Measurements from ENCODE around the gene ZNF446.
A peak's percentile ranks its signal among the peaks of the same experiment; 100 is the strongest.
"Not testable (repeated sequence)": the region's sequence is repeated elsewhere in the genome, so short reads cannot be mapped to it uniquely, and the experiment has no call there.

Gene ZNF446

GRCh38 chr19:58475714-58476497 is at the start of gene ZNF446:
Gene ZNF446 (plus strand): TSS chr19:58476352. CDS start chr19:58477219, 867 bp downstream.
- H3K27ac ChIP-seq (ENCODE audit: low read length), result peak within 1 kb of the TSS; percentile 62
- peak within 1 kb of the TSS; percentile 64 for H3K9ac ChIP-seq (ENCODE audit: low read length)
- H3K4me3 ChIP-seq (ENCODE audit: low read length), result peak within 1 kb of the TSS; percentile 78
- no peaks in the 10 kb centered on the region for H3K27me3 ChIP-seq (ENCODE audit: control insufficient read depth, insufficient read depth, low read length)
- H3K4me1 ChIP-seq (ENCODE audit: control insufficient read depth, low read depth, low read length), result peaks cover 6% of the 10 kb centered on the region
- H3K36me3 ChIP-seq (ENCODE audit: control insufficient read depth, low read depth, low read length), result peaks cover 5% of the 10 kb centered on the region
- H3K9me3 ChIP-seq (ENCODE audit: control insufficient read depth, low read depth, low read length), result no peaks in the 10 kb centered on the region

GRCh38 chr19:58428617-58429016 is 47.5 kb upstream of the ZNF446 start:
- peaks cover 60% of the 10 kb centered on the region for H3K9me3 ChIP-seq (ENCODE audit: control insufficient read depth, low read depth, low read length)
- no peaks in the 10 kb centered on the region for H3K4me1 ChIP-seq (ENCODE audit: control insufficient read depth, low read depth, low read length)
- no peak overlapping the region for H3K4me3 ChIP-seq (ENCODE audit: low read length)
- H3K27me3 ChIP-seq (ENCODE audit: control insufficient read depth, insufficient read depth, low read length), result no peaks in the 10 kb centered on the region
- peaks cover 12% of the 10 kb centered on the region for H3K36me3 ChIP-seq (ENCODE audit: control insufficient read depth, low read depth, low read length)
- H3K27ac ChIP-seq (ENCODE audit: low read length), result no peak overlapping the region
- H3K9ac ChIP-seq (ENCODE audit: low read length), result no peak overlapping the region

GRCh38 chr19:58429745-58430144 is 46.4 kb upstream of the ZNF446 start:
- H3K9me3 ChIP-seq (ENCODE audit: control insufficient read depth, low read depth, low read length), result peaks cover 71% of the 10 kb centered on the region
- no peak overlapping the region for H3K27ac ChIP-seq (ENCODE audit: low read length)
- no peak overlapping the region for H3K4me3 ChIP-seq (ENCODE audit: low read length)
- H3K36me3 ChIP-seq (ENCODE audit: control insufficient read depth, low read depth, low read length), result peaks cover 23% of the 10 kb centered on the region
- no peaks in the 10 kb centered on the region for H3K4me1 ChIP-seq (ENCODE audit: control insufficient read depth, low read depth, low read length)
- no peak overlapping the region for H3K9ac ChIP-seq (ENCODE audit: low read length)
- H3K27me3 ChIP-seq (ENCODE audit: control insufficient read depth, insufficient read depth, low read length), result no peaks in the 10 kb centered on the region

- no peak overlapping the region for H3K9ac ChIP-seq (ENCODE audit: low read length)
- H3K36me3 ChIP-seq (ENCODE audit: control insufficient read depth, low read depth, low read length), result peaks cover 38% of the 10 kb centered on the region
These were observed 41.9 kb upstream of the ZNF446 start for GRCh38 chr19:58434217-58434616.

GRCh38 chr19:58439576-58440554 is 36.3 kb upstream of the ZNF446 start, which contains the start of gene ZNF132:
Gene ZNF132 (minus strand): TSS chr19:58440153. CDS start chr19:58439821, 332 bp downstream.
- H3K27me3 ChIP-seq (ENCODE audit: control insufficient read depth, insufficient read depth, low read length), result peaks cover 9% of the 10 kb centered on the region
- H3K27ac ChIP-seq (ENCODE audit: low read length), result peak within 1 kb of the TSS; percentile 51
- peak within 1 kb of the TSS; percentile 87 for H3K4me3 ChIP-seq (ENCODE audit: low read length)
- H3K9ac ChIP-seq (ENCODE audit: low read length), result peak within 1 kb of the TSS; percentile 60
- peaks cover 3% of the 10 kb centered on the region for H3K4me1 ChIP-seq (ENCODE audit: control insufficient read depth, low read depth, low read length)
- peaks cover 14% of the 10 kb centered on the region for H3K36me3 ChIP-seq (ENCODE audit: control insufficient read depth, low read depth, low read length)
- H3K9me3 ChIP-seq (ENCODE audit: control insufficient read depth, low read depth, low read length), result peaks cover 14% of the 10 kb centered on the region

More at GRCh38 chr19:58434217-58434616, 41.9 kb upstream of the ZNF446 start:
- H3K9me3 ChIP-seq (ENCODE audit: control insufficient read depth, low read depth, low read length), result peaks cover 65% of the 10 kb centered on the region
- H3K4me3 ChIP-seq (ENCODE audit: low read length), result peak overlapping the region; percentile 2
- H3K27ac ChIP-seq (ENCODE audit: low read length), result no peak overlapping the region
- H3K4me1 ChIP-seq (ENCODE audit: control insufficient read depth, low read depth, low read length), result peaks cover under 1% of the 10 kb centered on the region
- H3K27me3 ChIP-seq (ENCODE audit: control insufficient read depth, insufficient read depth, low read length), result no peaks in the 10 kb centered on the region

- H3K27ac ChIP-seq (ENCODE audit: low read length), result no peak overlapping the region
- H3K9ac ChIP-seq (ENCODE audit: low read length), result no peak overlapping the region
These were observed 35.6 kb upstream of the ZNF446 start for GRCh38 chr19:58440556-58440955.

GRCh38 chr19:58442986-58443385 is 33.2 kb upstream of the ZNF446 start:
- not testable (repeated sequence) for H3K4me1 ChIP-seq (ENCODE audit: control insufficient read depth, low read depth, low read length); H3K36me3 ChIP-seq (ENCODE audit: control insufficient read depth, low read depth, low read length); H3K4me3 ChIP-seq (ENCODE audit: low read length); H3K27ac ChIP-seq (ENCODE audit: low read length); H3K9ac ChIP-seq (ENCODE audit: low read length); H3K9me3 ChIP-seq (ENCODE audit: control insufficient read depth, low read depth, low read length)
- peaks cover 18% of the 10 kb centered on the region for H3K27me3 ChIP-seq (ENCODE audit: control insufficient read depth, insufficient read depth, low read length)

More at GRCh38 chr19:58440556-58440955, 35.6 kb upstream of the ZNF446 start:
- peaks cover 14% of the 10 kb centered on the region for H3K27me3 ChIP-seq (ENCODE audit: control insufficient read depth, insufficient read depth, low read length)
- peaks cover 7% of the 10 kb centered on the region for H3K36me3 ChIP-seq (ENCODE audit: control insufficient read depth, low read depth, low read length)
- H3K9me3 ChIP-seq (ENCODE audit: control insufficient read depth, low read depth, low read length), result peaks cover 7% of the 10 kb centered on the region
- peak overlapping the region; percentile 87 for H3K4me3 ChIP-seq (ENCODE audit: low read length)
- peaks cover 3% of the 10 kb centered on the region for H3K4me1 ChIP-seq (ENCODE audit: control insufficient read depth, low read depth, low read length)

GRCh38 chr19:58448860-58449259 is 27.3 kb upstream of the ZNF446 start:
- not testable (repeated sequence) for H3K4me1 ChIP-seq (ENCODE audit: control insufficient read depth, low read depth, low read length); H3K27ac ChIP-seq (ENCODE audit: low read length); H3K4me3 ChIP-seq (ENCODE audit: low read length); H3K9me3 ChIP-seq (ENCODE audit: control insufficient read depth, low read depth, low read length); H3K9ac ChIP-seq (ENCODE audit: low read length); H3K36me3 ChIP-seq (ENCODE audit: control insufficient read depth, low read depth, low read length)
- peaks cover 37% of the 10 kb centered on the region for H3K27me3 ChIP-seq (ENCODE audit: control insufficient read depth, insufficient read depth, low read length)

GRCh38 chr19:58449980-58450379 is 26.2 kb upstream of the ZNF446 start:
- H3K36me3 ChIP-seq (ENCODE audit: control insufficient read depth, low read depth, low read length); H3K4me1 ChIP-seq (ENCODE audit: control insufficient read depth, low read depth, low read length); H3K4me3 ChIP-seq (ENCODE audit: low read length); H3K9me3 ChIP-seq (ENCODE audit: control insufficient read depth, low read depth, low read length); H3K27ac ChIP-seq (ENCODE audit: low read length); H3K9ac ChIP-seq (ENCODE audit: low read length): not testable (repeated sequence)
- H3K27me3 ChIP-seq (ENCODE audit: control insufficient read depth, insufficient read depth, low read length), result peaks cover 33% of the 10 kb centered on the region

GRCh38 chr19:58450856-58451357 is 25.2 kb upstream of the ZNF446 start:
- peaks cover 30% of the 10 kb centered on the region for H3K27me3 ChIP-seq (ENCODE audit: control insufficient read depth, insufficient read depth, low read length)
- H3K36me3 ChIP-seq (ENCODE audit: control insufficient read depth, low read depth, low read length), result no peaks in the 10 kb centered on the region
- H3K27ac ChIP-seq (ENCODE audit: low read length), result no peak overlapping the region
- H3K9ac ChIP-seq (ENCODE audit: low read length), result no peak overlapping the region
- H3K4me1 ChIP-seq (ENCODE audit: control insufficient read depth, low read depth, low read length), result peaks cover 3% of the 10 kb centered on the region
- H3K9me3 ChIP-seq (ENCODE audit: control insufficient read depth, low read depth, low read length), result peaks cover 3% of the 10 kb centered on the region
- H3K4me3 ChIP-seq (ENCODE audit: low read length), result peak overlapping the region; percentile 67
